ENCODE measurements around the gene SELL. TPM values are rescaled to one million over a fixed set of nuclear protein-coding genes. Genes with fewer than 3 reads are reported as not detected.
A peak's percentile ranks its signal among the peaks of the same experiment; 100 is the strongest.

The SELL gene
- total and polyA plus RNA-seq, 10 of the 15 experiments (the other 5 are each of a cell fraction or from before 2014, with no cell fraction given), result 31.8 to 66.0 (median 50.9) TPM

DNA sequence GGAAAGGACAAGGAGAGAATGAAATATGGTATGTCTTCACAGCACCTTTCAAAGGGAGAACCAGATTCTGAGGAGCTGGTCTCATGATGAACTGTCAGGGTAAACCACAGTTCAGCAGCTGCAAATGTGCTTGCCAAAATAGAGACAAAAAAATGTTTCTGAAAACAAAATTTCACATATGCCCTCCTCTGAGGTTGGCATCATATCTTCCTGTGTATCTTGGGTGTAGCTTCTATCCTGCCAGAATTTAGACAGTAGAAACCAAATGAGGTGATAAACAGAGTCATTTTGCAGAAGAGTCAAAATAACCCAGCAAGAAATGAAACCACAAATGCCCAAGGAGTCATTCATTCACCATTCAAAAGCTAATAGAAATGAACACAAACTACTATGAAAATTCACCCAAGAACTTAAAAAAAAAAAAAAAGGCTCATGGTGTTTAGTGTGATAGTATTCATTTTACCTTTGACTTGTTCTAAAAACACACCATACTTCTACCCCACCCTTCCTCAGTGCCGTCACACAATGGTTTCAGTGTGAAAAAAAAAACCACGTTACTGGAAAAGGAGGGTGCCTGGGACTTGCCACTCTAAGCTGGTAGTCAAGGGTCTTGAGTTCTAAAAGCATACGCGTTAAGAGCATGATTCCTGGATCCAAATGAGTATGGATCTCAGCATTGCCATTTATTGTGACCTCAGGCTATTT, 18.5 kb downstream of the SELL start:
- 7% methylated on average over 4 of the region's 4 CpGs for WGBS (ENCODE audit: insufficient coverage, insufficient replicate concordance, low lambda C conversion rate, missing lambda C conversion rate)
- POLR2A ChIA-PET, result interaction anchor here (0.7 to 8.1 kb wide), 5 partner anchors 10 to 931 kb away, joined by 3 to 64 read pairs (median 6); no protein-coding TSS in a partner anchor
- FAIRE-seq (no peak), ATAC-seq (peak; percentile 66), DNase-seq (ENCODE audit: low read depth, low spot score) (peak; percentile 89)
- RAD21 ChIA-PET (ENCODE audit: unreplicated experiment), result interaction anchor here (0.9 to 6.1 kb wide), 10 partner anchors 12 to 1090 kb away, joined by 3 to 71 read pairs (median 6); partner anchors contain the start of gene F5
- Histone ChIP-seq H3K4me2 (ENCODE audit: control insufficient read depth, insufficient read depth) (peak overlapping the region; percentile 51), H3K4me3 (no peak overlapping the region), H3K9ac (ENCODE audit: control insufficient read depth, insufficient read depth, low read length) (no peak overlapping the region; the same call in 1 of the 2 replicates), H3K27me3 (replicated peaks in 1 of 2; ENCODE audit: control insufficient read depth in 2 of 2, insufficient read depth in 2 of 2, low read length in 1 of 2) (no peaks in the 10 kb centered on the region), H3K36me3 (ENCODE audit: control insufficient read depth in 2 of 2, insufficient read depth in 2 of 2, low read length in 1 of 2) (no peaks in the 10 kb centered on the region), H2AFZ (ENCODE audit: control insufficient read depth, low read depth, low read length) (peak overlapping the region; percentile 21; the same call in 1 of the 2 replicates), H3K9me3 (replicated peaks; ENCODE audit: control insufficient read depth, insufficient read depth, low read length) (no peaks in the 10 kb centered on the region), H3K27ac (ENCODE audit: control insufficient read depth, insufficient read depth) (peak overlapping the region; percentile 67), H3K4me1 (ENCODE audit: control insufficient read depth, insufficient read depth, low read length) (peaks cover 69% of the 10 kb centered on the region), H3K79me2 (ENCODE audit: control insufficient read depth, insufficient read depth, low read length) (no peaks in the 10 kb centered on the region), H4K20me1 (ENCODE audit: control insufficient read depth, insufficient read depth) (no peaks in the 10 kb centered on the region)
- in situ Hi-C loops (cut with MboI) (no loop called here), intact Hi-C loops (cut with micrococcal nuclease; ENCODE audit: unreplicated experiment) (loop anchor here (10.0 kb wide), 1 partner anchor 202 kb away; the partner anchor contains the start of gene SCYL3)
- CTCF ChIA-PET, result interaction anchor here (0.8 to 7.7 kb wide), 9 partner anchors 14 to 142 kb away, joined by 3 to 125 read pairs (median 5); partner anchors contain the start of gene F5
- BruUV-seq (replicated peaks), result no TSS peak
- SMC1A ChIA-PET (ENCODE audit: uncharacterized antibody, unreplicated experiment), result interaction anchor here (0.8 to 10.1 kb wide), 9 partner anchors 8 to 106 kb away, joined by 3 to 176 read pairs (median 20); partner anchors contain the start of gene F5
- TF ChIP-seq, protein P1, sequence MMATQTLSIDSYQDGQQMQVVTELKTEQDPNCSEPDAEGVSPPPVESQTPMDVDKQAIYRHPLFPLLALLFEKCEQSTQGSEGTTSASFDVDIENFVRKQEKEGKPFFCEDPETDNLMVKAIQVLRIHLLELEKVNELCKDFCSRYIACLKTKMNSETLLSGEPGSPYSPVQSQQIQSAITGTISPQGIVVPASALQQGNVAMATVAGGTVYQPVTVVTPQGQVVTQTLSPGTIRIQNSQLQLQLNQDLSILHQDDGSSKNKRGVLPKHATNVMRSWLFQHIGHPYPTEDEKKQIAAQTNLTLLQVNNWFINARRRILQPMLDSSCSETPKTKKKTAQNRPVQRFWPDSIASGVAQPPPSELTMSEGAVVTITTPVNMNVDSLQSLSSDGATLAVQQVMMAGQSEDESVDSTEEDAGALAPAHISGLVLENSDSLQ (IDR thresholded peaks at IDR 0.05), result 0 out of 2 replicates have a peak, but pooled peaks have one; percentile 10
- TF ChIP-seq RELA (IDR thresholded peaks at IDR 0.05; ENCODE audit: borderline replicate concordance, partially characterized antibody), result no peak
- TF ChIP-seq BCL11A (IDR thresholded peaks at IDR 0.05; ENCODE audit: low read depth, low read length), result no peak
- TF ChIP-seq NFIC (IDR thresholded peaks at IDR 0.05; ENCODE audit: low read depth, low read length), result no peak
- peak; percentile 33 for TF ChIP-seq RUNX3 (IDR thresholded peaks at IDR 0.05; ENCODE audit: low read length)
- TF ChIP-seq, protein P2, sequence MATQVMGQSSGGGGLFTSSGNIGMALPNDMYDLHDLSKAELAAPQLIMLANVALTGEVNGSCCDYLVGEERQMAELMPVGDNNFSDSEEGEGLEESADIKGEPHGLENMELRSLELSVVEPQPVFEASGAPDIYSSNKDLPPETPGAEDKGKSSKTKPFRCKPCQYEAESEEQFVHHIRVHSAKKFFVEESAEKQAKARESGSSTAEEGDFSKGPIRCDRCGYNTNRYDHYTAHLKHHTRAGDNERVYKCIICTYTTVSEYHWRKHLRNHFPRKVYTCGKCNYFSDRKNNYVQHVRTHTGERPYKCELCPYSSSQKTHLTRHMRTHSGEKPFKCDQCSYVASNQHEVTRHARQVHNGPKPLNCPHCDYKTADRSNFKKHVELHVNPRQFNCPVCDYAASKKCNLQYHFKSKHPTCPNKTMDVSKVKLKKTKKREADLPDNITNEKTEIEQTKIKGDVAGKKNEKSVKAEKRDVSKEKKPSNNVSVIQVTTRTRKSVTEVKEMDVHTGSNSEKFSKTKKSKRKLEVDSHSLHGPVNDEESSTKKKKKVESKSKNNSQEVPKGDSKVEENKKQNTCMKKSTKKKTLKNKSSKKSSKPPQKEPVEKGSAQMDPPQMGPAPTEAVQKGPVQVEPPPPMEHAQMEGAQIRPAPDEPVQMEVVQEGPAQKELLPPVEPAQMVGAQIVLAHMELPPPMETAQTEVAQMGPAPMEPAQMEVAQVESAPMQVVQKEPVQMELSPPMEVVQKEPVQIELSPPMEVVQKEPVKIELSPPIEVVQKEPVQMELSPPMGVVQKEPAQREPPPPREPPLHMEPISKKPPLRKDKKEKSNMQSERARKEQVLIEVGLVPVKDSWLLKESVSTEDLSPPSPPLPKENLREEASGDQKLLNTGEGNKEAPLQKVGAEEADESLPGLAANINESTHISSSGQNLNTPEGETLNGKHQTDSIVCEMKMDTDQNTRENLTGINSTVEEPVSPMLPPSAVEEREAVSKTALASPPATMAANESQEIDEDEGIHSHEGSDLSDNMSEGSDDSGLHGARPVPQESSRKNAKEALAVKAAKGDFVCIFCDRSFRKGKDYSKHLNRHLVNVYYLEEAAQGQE (IDR thresholded peaks at IDR 0.05; ENCODE audit: low read depth, low read length), result no peak
- no peak for TF ChIP-seq ZNF274 (IDR thresholded peaks at IDR 0.05; ENCODE audit: insufficient read depth, insufficient read length)
- TF ChIP-seq ZZZ3 (IDR thresholded peaks at IDR 0.05; ENCODE audit: control insufficient read depth, insufficient read length, low read depth), result no peak
- TF ChIP-seq, protein P3, sequence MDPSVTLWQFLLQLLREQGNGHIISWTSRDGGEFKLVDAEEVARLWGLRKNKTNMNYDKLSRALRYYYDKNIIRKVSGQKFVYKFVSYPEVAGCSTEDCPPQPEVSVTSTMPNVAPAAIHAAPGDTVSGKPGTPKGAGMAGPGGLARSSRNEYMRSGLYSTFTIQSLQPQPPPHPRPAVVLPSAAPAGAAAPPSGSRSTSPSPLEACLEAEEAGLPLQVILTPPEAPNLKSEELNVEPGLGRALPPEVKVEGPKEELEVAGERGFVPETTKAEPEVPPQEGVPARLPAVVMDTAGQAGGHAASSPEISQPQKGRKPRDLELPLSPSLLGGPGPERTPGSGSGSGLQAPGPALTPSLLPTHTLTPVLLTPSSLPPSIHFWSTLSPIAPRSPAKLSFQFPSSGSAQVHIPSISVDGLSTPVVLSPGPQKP (IDR thresholded peaks at IDR 0.05; ENCODE audit: low read depth, low read length), result no peak
- TF ChIP-seq BMI1 (IDR thresholded peaks at IDR 0.05; ENCODE audit: borderline replicate concordance), result no peak
- no peak for TF ChIP-seq SP1 (IDR thresholded peaks at IDR 0.05; ENCODE audit: low read depth, low read length)
- TF ChIP-seq TCF12 (IDR thresholded peaks at IDR 0.05; ENCODE audit: low read depth, low read length), result no peak
- TF ChIP-seq CREB1 (IDR thresholded peaks at IDR 0.05; ENCODE audit: low read depth), result 0 out of 2 replicates have a peak, but pooled peaks have one; percentile 20
- TF ChIP-seq, protein P4, sequence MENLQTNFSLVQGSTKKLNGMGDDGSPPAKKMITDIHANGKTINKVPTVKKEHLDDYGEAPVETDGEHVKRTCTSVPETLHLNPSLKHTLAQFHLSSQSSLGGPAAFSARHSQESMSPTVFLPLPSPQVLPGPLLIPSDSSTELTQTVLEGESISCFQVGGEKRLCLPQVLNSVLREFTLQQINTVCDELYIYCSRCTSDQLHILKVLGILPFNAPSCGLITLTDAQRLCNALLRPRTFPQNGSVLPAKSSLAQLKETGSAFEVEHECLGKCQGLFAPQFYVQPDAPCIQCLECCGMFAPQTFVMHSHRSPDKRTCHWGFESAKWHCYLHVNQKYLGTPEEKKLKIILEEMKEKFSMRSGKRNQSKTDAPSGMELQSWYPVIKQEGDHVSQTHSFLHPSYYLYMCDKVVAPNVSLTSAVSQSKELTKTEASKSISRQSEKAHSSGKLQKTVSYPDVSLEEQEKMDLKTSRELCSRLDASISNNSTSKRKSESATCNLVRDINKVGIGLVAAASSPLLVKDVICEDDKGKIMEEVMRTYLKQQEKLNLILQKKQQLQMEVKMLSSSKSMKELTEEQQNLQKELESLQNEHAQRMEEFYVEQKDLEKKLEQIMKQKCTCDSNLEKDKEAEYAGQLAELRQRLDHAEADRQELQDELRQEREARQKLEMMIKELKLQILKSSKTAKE (IDR thresholded peaks at IDR 0.05; ENCODE audit: low read depth, poor library complexity, severe bottlenecking), result no peak
- TF ChIP-seq FOXM1 (IDR thresholded peaks at IDR 0.05; ENCODE audit: low read depth, low read length), result no peak
- no peak for TF ChIP-seq RAD21 (IDR thresholded peaks at IDR 0.05; ENCODE audit: insufficient read depth, low read depth, low read length)

Data from GM12878 (cell line).